Measurements from ENCODE around the gene CEMIP.
A peak's percentile ranks its signal among the peaks of the same experiment; 100 is the strongest.

Gene CEMIP

DNA sequence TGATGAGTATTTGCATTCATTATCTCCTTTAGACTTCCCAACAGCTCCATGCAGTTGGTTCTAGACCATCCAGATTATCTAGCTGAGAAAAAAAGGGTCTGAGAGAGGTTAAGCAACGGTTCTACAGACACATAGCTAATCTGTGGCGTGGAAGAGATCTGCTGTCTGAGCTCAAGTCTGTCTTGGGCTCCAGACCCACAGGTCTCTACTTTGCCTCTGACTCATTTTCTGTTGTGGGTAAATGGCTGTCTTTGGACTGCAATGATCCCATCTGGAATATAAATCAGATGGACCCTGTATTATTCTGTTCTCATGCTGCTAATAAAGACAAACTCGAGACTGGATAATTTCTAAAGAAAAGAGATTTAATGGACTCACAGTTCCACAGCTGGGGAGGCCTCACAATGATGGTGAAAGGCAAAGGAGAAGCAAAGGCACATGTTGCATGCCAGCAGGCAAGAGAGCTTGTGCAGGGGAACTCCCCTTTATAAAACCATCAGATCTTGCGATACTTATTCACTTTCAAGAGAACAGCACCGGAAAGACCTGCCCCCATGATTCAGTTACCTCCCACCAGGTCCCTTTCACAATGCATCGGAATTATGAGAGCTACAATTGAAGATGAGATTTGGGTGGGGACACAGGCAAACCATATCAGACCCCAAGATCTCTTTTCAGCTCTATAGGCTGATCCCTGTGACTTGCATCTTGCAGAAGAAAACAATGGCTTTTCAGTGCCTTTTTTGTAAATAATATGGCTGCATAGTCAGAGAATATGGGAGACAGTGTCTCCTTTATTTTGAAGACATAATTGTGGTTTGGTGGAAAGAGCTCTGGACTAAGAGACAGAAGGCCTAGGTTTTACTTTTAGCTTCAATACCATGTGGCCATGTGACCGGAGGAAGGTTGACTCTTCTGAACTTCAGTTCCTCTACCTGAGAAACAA, 24.7 kb downstream of the CEMIP start:
- TF ChIP-seq, protein P1, sequence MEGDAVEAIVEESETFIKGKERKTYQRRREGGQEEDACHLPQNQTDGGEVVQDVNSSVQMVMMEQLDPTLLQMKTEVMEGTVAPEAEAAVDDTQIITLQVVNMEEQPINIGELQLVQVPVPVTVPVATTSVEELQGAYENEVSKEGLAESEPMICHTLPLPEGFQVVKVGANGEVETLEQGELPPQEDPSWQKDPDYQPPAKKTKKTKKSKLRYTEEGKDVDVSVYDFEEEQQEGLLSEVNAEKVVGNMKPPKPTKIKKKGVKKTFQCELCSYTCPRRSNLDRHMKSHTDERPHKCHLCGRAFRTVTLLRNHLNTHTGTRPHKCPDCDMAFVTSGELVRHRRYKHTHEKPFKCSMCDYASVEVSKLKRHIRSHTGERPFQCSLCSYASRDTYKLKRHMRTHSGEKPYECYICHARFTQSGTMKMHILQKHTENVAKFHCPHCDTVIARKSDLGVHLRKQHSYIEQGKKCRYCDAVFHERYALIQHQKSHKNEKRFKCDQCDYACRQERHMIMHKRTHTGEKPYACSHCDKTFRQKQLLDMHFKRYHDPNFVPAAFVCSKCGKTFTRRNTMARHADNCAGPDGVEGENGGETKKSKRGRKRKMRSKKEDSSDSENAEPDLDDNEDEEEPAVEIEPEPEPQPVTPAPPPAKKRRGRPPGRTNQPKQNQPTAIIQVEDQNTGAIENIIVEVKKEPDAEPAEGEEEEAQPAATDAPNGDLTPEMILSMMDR (IDR thresholded peaks at IDR 0.05) = no peak
- TF ChIP-seq ZFX (IDR thresholded peaks at IDR 0.05; ENCODE audit: borderline replicate concordance) = no peak
- H3K27ac ChIP-seq = peak overlapping the region; percentile 90

DNA sequence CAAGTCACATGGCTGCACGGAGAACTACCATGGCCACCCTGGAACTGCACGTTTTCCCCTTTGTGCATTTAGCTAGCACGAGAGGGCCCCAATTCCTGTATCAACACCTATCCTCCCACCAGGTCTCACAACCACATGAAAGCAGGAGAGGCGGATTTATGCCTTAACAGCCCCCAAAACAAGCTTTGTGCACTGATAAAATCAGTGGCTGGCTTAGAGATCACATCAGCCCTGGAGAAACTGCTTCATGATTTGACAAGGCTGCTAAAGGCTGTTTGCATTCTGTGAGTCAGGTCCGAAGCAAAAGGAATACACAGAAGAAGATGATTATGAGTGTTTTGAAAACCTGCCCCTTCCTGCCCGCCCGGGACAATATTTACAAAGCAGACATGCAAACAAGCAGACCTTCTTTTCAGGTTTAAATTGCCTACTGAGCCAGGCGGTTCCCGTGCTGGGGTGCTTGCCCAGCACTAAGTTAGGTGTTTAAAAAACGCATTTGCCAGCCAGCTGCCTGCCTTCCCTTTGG, 25.9 kb downstream of the CEMIP start:
- TF ChIP-seq ZFX (IDR thresholded peaks at IDR 0.05; ENCODE audit: borderline replicate concordance) = no peak
- TF ChIP-seq, protein P1 (IDR thresholded peaks at IDR 0.05) = no peak
- H3K27ac ChIP-seq = peak overlapping the region; percentile 90

DNA sequence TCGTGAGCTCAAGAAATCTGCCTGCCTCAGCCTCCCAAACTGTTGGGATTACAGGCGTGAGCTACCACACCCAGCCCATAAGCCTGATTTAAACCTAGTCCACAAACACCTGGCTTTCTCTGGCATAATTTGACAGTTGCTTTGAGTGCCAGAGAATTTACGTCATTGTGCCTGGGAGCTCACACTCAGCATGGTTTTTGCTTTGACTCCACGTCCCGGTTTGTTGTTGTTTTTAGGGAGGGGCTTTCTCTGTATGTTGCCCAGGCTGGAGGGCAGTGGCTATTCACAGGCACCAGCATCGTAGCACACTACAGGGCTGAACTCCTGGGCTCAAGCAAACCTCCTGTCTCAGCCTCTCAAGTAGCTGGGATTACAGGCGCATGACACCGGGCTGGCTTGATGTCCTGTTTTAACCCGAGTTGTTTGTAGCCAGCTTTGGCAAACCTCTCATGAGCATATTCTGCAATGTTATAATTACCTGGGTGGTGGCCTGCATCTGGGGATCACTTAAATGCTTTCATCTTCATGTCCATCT, 32.7 kb downstream of the CEMIP start:
- no peak overlapping the region for H3K27ac ChIP-seq
- TF ChIP-seq, protein P1 (IDR thresholded peaks at IDR 0.05) = no peak
- TF ChIP-seq ZFX (IDR thresholded peaks at IDR 0.05; ENCODE audit: borderline replicate concordance) = no peak

DNA sequence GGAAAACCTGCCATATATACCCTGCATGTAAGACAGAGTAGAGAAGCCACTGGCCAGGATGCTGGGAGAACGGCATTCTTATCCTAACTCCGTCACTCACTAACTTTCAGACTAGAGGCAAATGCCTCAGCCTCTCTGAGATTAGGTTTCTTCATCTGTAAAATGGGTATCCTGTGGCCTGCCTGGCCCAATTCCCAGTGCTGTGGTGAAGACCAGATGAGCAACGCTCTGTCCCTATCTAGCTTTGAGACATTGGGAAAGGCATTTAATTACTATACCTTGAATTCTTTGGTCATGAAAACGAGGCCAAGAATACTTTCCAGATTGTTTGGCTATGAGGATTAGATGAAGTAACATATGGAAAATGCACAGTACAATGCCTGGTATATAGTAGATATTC, 35.9 kb downstream of the CEMIP start:
- no peak overlapping the region for H3K27ac ChIP-seq
- TF ChIP-seq, protein P1 (IDR thresholded peaks at IDR 0.05) = no peak
- no peak for TF ChIP-seq ZFX (IDR thresholded peaks at IDR 0.05; ENCODE audit: borderline replicate concordance)

DNA sequence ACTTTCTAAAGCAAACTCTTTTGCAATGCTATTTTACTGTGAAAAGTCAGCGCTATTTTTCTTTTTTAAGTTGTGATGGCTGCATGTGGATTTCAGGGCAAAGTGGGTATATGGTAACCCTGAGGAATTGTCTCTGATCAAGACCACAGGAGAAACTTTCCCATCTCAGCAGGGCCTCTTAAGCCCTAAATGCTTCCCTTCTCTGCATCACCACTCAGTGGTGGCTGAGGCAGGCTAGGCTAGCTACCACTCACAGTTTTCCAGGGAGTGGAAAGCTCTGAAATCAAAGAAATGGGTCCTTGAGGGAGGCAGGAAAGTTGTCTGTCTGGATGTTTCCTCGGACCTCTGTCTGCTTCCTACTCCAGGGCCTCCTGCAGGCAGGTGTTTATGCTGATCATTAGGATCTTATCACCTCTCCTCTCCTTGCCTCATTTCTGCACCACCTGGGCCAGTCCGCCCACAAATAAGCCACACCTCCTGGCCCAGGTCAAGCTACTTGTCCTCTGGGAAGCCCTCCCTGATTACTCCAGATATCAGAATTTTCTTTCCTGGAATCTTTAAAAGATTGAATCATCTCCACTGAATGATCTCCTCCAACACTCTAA, 37.0 kb downstream of the CEMIP start:
- no peak overlapping the region for H3K27ac ChIP-seq
- TF ChIP-seq, protein P1 (IDR thresholded peaks at IDR 0.05) = no peak
- TF ChIP-seq ZFX (IDR thresholded peaks at IDR 0.05; ENCODE audit: borderline replicate concordance) = no peak

DNA sequence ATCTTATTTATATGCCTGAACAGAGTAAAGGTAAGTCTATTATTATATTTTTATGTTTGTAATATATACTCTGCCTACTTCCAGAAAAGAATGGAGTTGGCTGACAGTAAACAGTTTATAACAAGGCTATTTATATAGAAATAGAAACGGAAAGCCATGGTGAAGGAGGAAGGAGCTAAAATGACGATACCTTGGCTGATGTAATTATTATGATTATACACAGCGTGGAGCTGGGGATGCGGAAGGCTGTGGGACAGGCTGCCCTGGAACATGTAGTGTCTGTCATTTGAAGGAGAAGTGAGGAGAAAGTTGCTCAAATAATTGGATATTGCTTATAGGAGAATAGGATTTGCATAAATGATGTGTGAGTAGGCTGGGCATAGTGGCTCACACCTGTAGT, 37.8 kb downstream of the CEMIP start:
- TF ChIP-seq, protein P1 (IDR thresholded peaks at IDR 0.05) = no peak
- no peak for TF ChIP-seq ZFX (IDR thresholded peaks at IDR 0.05; ENCODE audit: borderline replicate concordance)

More for the DNA sequence above, 37.8 kb downstream of the CEMIP start:
- no peak overlapping the region for H3K27ac ChIP-seq
